H1 (cell line): ENCODE measurements around the gene CEBPB. TPM values are rescaled to one million over a fixed set of nuclear protein-coding genes. Genes with fewer than 3 reads are reported as not detected.

Source experiments
- CTCF ChIA-PET: fragments of 300-600 bp; sonication (Branson Sonifier 250); formaldehyde crosslinking; loops from one replicate; lab custom pipeline; 2021; ENCODE audit not compliant: partially characterized antibody; lab: Charles Lee
- POLR2A ChIA-PET: fragments of 300-600 bp; sonication (Branson Sonifier 250); formaldehyde crosslinking; loops from one replicate; lab custom pipeline; 2021; ENCODE audit warnings: inconsistent platforms; ENCODE audit not compliant: partially characterized antibody; lab: Charles Lee
- DNase-seq, 2 experiments: peaks; one replicate each; pipeline versions ENCODE4 v3.0.0 to v3.0.0-alpha.2; 2010 to 2022; ENCODE audit warnings: low spot score in 2 of 2, low read depth in 1 of 2, mixed read lengths in 1 of 2
- FAIRE-seq: peaks from 2 replicates; lab custom pipeline; 2011; peaks lifted over from hg19 to GRCh38; lab: Jason Lieb, UNC
- H2AFZ ChIP-seq: 2 replicates; pipeline ENCODE4 v1.8.1; 2012; ENCODE audit warnings: low read length, inconsistent platforms
- H2AK5ac ChIP-seq: 2 replicates; pipeline ENCODE4 v1.6.1; 2013; ENCODE audit warnings: low read depth, low read length
- H2BK120ac ChIP-seq: replicated peaks from 2 replicates; pipeline ENCODE3; 2013; ENCODE audit warnings: low read depth, low read length, inconsistent platforms
- H2BK12ac ChIP-seq: 2 replicates; pipeline ENCODE4 v1.6.1; 2013; ENCODE audit warnings: low read depth, low read length
- H2BK15ac ChIP-seq: 2 replicates; pipeline ENCODE4 v1.6.1; 2013; ENCODE audit warnings: low read length
- H2BK20ac ChIP-seq: 2 replicates; pipeline ENCODE4 v1.6.1; 2013; ENCODE audit warnings: low read length
- H2BK5ac ChIP-seq: 2 replicates; pipeline ENCODE4 v1.6.1; 2013; ENCODE audit warnings: low read depth, low read length
- H3K14ac ChIP-seq: 2 replicates; pipeline ENCODE4 v1.6.1; 2013; ENCODE audit warnings: inconsistent platforms; ENCODE audit not compliant: insufficient read length
- H3K18ac ChIP-seq: 2 replicates; pipeline ENCODE4 v1.6.1; 2013; ENCODE audit warnings: low read length; ENCODE audit errors: extremely low read depth
- H3K23ac ChIP-seq: 2 replicates; pipeline ENCODE4 v1.6.1; 2013; ENCODE audit warnings: inconsistent platforms; ENCODE audit not compliant: insufficient read length
- H3K23me2 ChIP-seq: 2 replicates; pipeline ENCODE4 v1.6.1; 2013; ENCODE audit warnings: low read depth, low read length
- H3K27ac ChIP-seq: 2 replicates; pipeline ENCODE4 v1.6.1; 2011; ENCODE audit warnings: low read depth, low read length, inconsistent platforms
- H3K27me3 ChIP-seq, 4 experiments: replicated peaks in 1 of 4; 1 replicate in 1 of 4; 2 replicates in 3 of 4; pipeline versions ENCODE4 v1.6.1 to v1.8.1; 2011 to 2013; ENCODE audit warnings: low read length in 3 of 4, mild to moderate bottlenecking in 3 of 4, inconsistent platforms in 2 of 4, mixed read lengths in 2 of 4, moderate library complexity in 1 of 4; ENCODE audit not compliant: control insufficient read depth in 3 of 4, insufficient read depth in 3 of 4; ENCODE audit errors: extremely low read depth in 1 of 4
- H3K36me3 ChIP-seq, 4 experiments: 2 replicates each; pipeline versions ENCODE4 v1.6.1 to v1.8.1; 2011 to 2013; ENCODE audit warnings: mild to moderate bottlenecking in 4 of 4, low read length in 3 of 4, moderate library complexity in 2 of 4, control low read depth in 1 of 4, inconsistent platforms in 1 of 4; ENCODE audit not compliant: insufficient read depth in 4 of 4, control insufficient read depth in 2 of 4
- H3K4ac ChIP-seq: replicated peaks from 2 replicates; pipeline ENCODE3; 2013; ENCODE audit warnings: low read length, low read depth, mixed read lengths, inconsistent platforms; ENCODE audit not compliant: insufficient read length
- H3K4me1 ChIP-seq, 4 experiments: replicated peaks in 1 of 4; 1 replicate in 1 of 4; 2 replicates in 3 of 4; pipeline versions ENCODE4 v1.6.1 to v1.8.1; 2011 to 2013; ENCODE audit warnings: low read length in 3 of 4, inconsistent platforms in 2 of 4, mixed read lengths in 1 of 4; ENCODE audit not compliant: insufficient read depth in 4 of 4, control insufficient read depth in 3 of 4
- H3K4me2 ChIP-seq, 2 experiments: 2 replicates each; pipeline versions ENCODE4 v1.6.1 to v1.8.1; 2011 to 2013; ENCODE audit warnings: low read depth in 2 of 2, low read length in 2 of 2, control low read depth in 1 of 2, inconsistent platforms in 1 of 2, mild to moderate bottlenecking in 1 of 2; ENCODE audit not compliant: insufficient read depth in 1 of 2
- H3K4me3 ChIP-seq, 4 experiments: fragments of 200-600, 300-600 bp in 1 of 4; sonication (generic), shearing (Covaris generic), sonication (Bioruptor Twin) in 1 of 4; 2 replicates each; pipeline versions ENCODE4 v1.5.1 to v1.8.1; 2011 to 2016; ENCODE audit warnings: low read length in 4 of 4, low read depth in 3 of 4, control low read depth in 2 of 4, inconsistent platforms in 2 of 4, mild to moderate bottlenecking in 2 of 4, mixed read lengths in 1 of 4, moderate library complexity in 1 of 4; ENCODE audit not compliant: insufficient read depth in 2 of 4; ENCODE audit errors: extremely low read depth in 1 of 4
- H3K56ac ChIP-seq: replicated peaks from 2 replicates; pipeline ENCODE3; 2013; ENCODE audit warnings: low read depth, mild to moderate bottlenecking, mixed read lengths, low read length, inconsistent platforms; ENCODE audit not compliant: insufficient read length
- H3K79me1 ChIP-seq: 2 replicates; pipeline ENCODE4 v1.6.1; 2013; ENCODE audit warnings: low read depth, low read length, control low read depth
- H3K79me2 ChIP-seq, 2 experiments: 2 replicates each; pipeline versions ENCODE4 v1.6.1 to v1.8.1; 2012 to 2013; ENCODE audit warnings: low read length in 2 of 2, mild to moderate bottlenecking in 2 of 2, inconsistent platforms in 1 of 2; ENCODE audit not compliant: insufficient read depth in 2 of 2, control insufficient read depth in 1 of 2
- H3K9ac ChIP-seq, 4 experiments: replicated peaks in 1 of 4; 1 replicate in 1 of 4; 2 replicates in 3 of 4; pipeline versions ENCODE4 v1.6.1 to v1.8.1; 2011 to 2013; ENCODE audit warnings: low read depth in 3 of 4, low read length in 3 of 4, control low read depth in 2 of 4, mild to moderate bottlenecking in 2 of 4, moderate library complexity in 2 of 4, inconsistent platforms in 1 of 4; ENCODE audit errors: extremely low read depth in 1 of 4
- H3K9me3 ChIP-seq, 2 experiments: 2 replicates each; pipeline versions ENCODE4 v1.6.1 to v1.8.1; 2012 to 2013; ENCODE audit warnings: mild to moderate bottlenecking in 2 of 2, moderate library complexity in 2 of 2, control low read depth in 1 of 2, inconsistent platforms in 1 of 2, low read depth in 1 of 2, low read length in 1 of 2, mixed read lengths in 1 of 2; ENCODE audit not compliant: insufficient read depth in 2 of 2
- H4K20me1 ChIP-seq, 2 experiments: replicated peaks in 1 of 2; 2 replicates each; pipeline versions ENCODE3 to v1.8.1; 2011 to 2013; ENCODE audit warnings: inconsistent platforms in 2 of 2, low read length in 2 of 2, mild to moderate bottlenecking in 1 of 2; ENCODE audit not compliant: insufficient read depth in 2 of 2, control insufficient read depth in 1 of 2
- H4K5ac ChIP-seq: 2 replicates; pipeline ENCODE4 v1.6.1; 2013; ENCODE audit warnings: low read length, low read depth, mixed read lengths, inconsistent platforms; ENCODE audit not compliant: insufficient read length
- H4K8ac ChIP-seq: 2 replicates; pipeline ENCODE4 v1.8.0; 2013; ENCODE audit warnings: mild to moderate bottlenecking, moderate library complexity, low read length, inconsistent platforms; ENCODE audit not compliant: insufficient read depth; ENCODE audit errors: extremely low read depth
- H4K91ac ChIP-seq: replicated peaks from 2 replicates; pipeline ENCODE3; 2013; ENCODE audit warnings: low read length, mixed read lengths, inconsistent platforms; ENCODE audit not compliant: insufficient read length
- BRCA1 ChIP-seq: IDR thresholded peaks from 2 replicates; pipeline ENCODE4 v1.6.1; 2012; ENCODE audit warnings: low read depth, low read length, improper control_type of control experiment
- CHD1 ChIP-seq: IDR thresholded peaks from 2 replicates; pipeline ENCODE4 v1.6.1; 2012; ENCODE audit warnings: low read depth, low read length, improper control_type of control experiment
- GABPA ChIP-seq: IDR thresholded peaks from 2 replicates; pipeline ENCODE4 v1.6.1; 2011; ENCODE audit warnings: mild to moderate bottlenecking, low read length, moderate library complexity, borderline replicate concordance; ENCODE audit not compliant: insufficient read depth
- HDAC6 ChIP-seq: IDR thresholded peaks from one replicate; pipeline ENCODE4 v1.7.1; 2012; ENCODE audit warnings: low read depth, mild to moderate bottlenecking, inconsistent platforms, low read length, moderate library complexity
- KDM4A ChIP-seq: IDR thresholded peaks from one replicate; pipeline ENCODE4 v1.7.1; 2012; ENCODE audit warnings: low read depth, mild to moderate bottlenecking, moderate library complexity, low read length, inconsistent platforms; ENCODE audit not compliant: severe bottlenecking
- POLR2AphosphoS5 ChIP-seq: IDR thresholded peaks from 2 replicates; pipeline ENCODE4 v1.6.1; 2011; ENCODE audit warnings: low read depth, low read length
- SAP30 ChIP-seq: fragments of 300-600 bp; sonication (generic); IDR thresholded peaks from 2 replicates; pipeline ENCODE4 v1.7.1; 2012; ENCODE audit warnings: low read length, moderate library complexity, mild to moderate bottlenecking, inconsistent platforms; ENCODE audit not compliant: insufficient read depth, insufficient replicate concordance
- SP4 ChIP-seq: IDR thresholded peaks from 2 replicates; pipeline ENCODE4 v1.6.1; 2012; ENCODE audit warnings: low read length, inconsistent platforms
- TCF12 ChIP-seq: IDR thresholded peaks from 2 replicates; pipeline ENCODE4 v1.6.1; 2011; ENCODE audit warnings: low read depth, mild to moderate bottlenecking, low read length
- TEAD4 ChIP-seq: IDR thresholded peaks from 2 replicates; pipeline ENCODE4 v1.6.1; 2012; ENCODE audit warnings: low read depth, low read length, inconsistent platforms, mixed read lengths
- WGBS, 2 experiments: shearing (Covaris generic) in 1 of 2; methylation state at CpG; one replicate each; pipeline versions ENCODE4 v1.1.6 to v1.1.7; 2013 to 2015; ENCODE audit warnings: low lambda C conversion rate in 2 of 2, mixed read lengths in 2 of 2, inconsistent platforms in 1 of 2, low coverage in 1 of 2, missing lambda C conversion rate in 1 of 2; ENCODE audit not compliant: insufficient replicate concordance in 2 of 2, insufficient coverage in 1 of 2, insufficient read length in 1 of 2; ENCODE audit errors: extremely low coverage in 1 of 2, missing lambda C conversion rate in 1 of 2; 5-methylcytosine and 5-hydroxymethylcytosine counted together
- polyA plus RNA-seq, 7 experiments: library from polyadenylated mRNA; depleted of rRNA in 3 of 7; stranded (reverse) in 5 of 7; unstranded in 2 of 7; fragments of >200 nt in 5 of 7; fragments of 200-250 nt in 2 of 7; gene quantifications; 1 replicate in 5 of 7; 2 replicates in 1 of 7; 4 replicates in 1 of 7; pipeline versions ENCODE4 v1.2.1 to v1.2.3, GENCODE V29; 2011 to 2013; ENCODE audit warnings: missing spikeins in 2 of 7, mixed read lengths in 2 of 7
- total RNA-seq: library from RNA; stranded (reverse); fragmentation: NEBNext Ultra II Directional; extraction: Animal tissue kit (Norgen Biotek cat#: 25700); gene quantifications from 2 replicates; pipeline ENCODE4 v1.2.1, GENCODE V29; 2021
- TF ChIP-seq, protein P1 (sequence below), 3 experiments: IDR thresholded peaks; 1 replicate in 2 of 3; 2 replicates in 1 of 3; pipeline versions ENCODE4 v1.5.1 to v1.6.1; 2011; ENCODE audit warnings: low read length in 3 of 3, mild to moderate bottlenecking in 3 of 3, inconsistent platforms in 2 of 3, low read depth in 1 of 3, moderate library complexity in 1 of 3; ENCODE audit not compliant: insufficient read depth in 1 of 3; ENCODE audit errors: control extremely low read depth in 1 of 3

The CEBPB gene
- total and polyA plus RNA-seq, 2 of the 8 experiments (the other 6 are each of a cell fraction or from before 2014, with no cell fraction given), result 7.1 to 24.1 TPM

DNA sequence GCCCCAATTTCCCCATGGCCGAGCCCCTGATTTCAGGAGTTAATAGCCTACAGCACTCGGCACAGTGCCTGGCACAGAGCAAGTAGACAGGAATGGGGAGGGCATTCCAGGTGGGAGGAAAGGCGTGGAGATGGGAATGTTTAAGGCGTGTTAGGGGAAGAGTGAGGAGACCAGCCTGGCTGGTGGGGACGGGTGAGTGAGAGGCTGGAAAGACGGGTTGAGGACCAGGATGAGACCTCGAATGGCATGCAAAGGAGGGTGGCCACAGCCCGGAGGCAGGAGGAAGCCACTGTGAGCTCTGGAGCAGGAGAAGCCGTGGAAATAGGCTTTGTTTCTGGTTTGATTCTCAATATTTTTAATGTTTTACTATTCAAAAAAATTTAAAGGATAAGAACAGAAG lies 49.5 kb downstream of the CEBPB start:
- H3K14ac ChIP-seq, result no peak overlapping the region
- H4K20me1 ChIP-seq, result no peaks in the 10 kb centered on the region
- H3K4me2 ChIP-seq, result no peak overlapping the region
- H2AK5ac ChIP-seq, result no peak overlapping the region
- DNase-seq, result no peak
- H3K23ac ChIP-seq, result no peak overlapping the region
- no peaks in the 10 kb centered on the region; the same call in 1 of the 2 replicates for H3K23me2 ChIP-seq
- H2BK5ac ChIP-seq, result no peak overlapping the region
- no peaks in the 10 kb centered on the region for H3K9me3 ChIP-seq
- H3K4ac ChIP-seq, result no peak overlapping the region
- no peak overlapping the region for H4K8ac ChIP-seq
- H2AFZ ChIP-seq, result no peak overlapping the region
- H3K27me3 ChIP-seq, result no peaks in the 10 kb centered on the region; a peak in 1 of 7 replicates
- H3K36me3 ChIP-seq, result no peaks in the 10 kb centered on the region
- no peak overlapping the region for H3K4me3 ChIP-seq
- no peak overlapping the region for H3K56ac ChIP-seq
- no peak overlapping the region for H2BK20ac ChIP-seq
- H3K18ac ChIP-seq, result no peak overlapping the region
- WGBS, 2 experiments, result 85 to 100% methylated on average over 1 to 9 of the region's 9 CpGs
- no peak overlapping the region for H4K5ac ChIP-seq
- 0 out of 7 replicates have a peak, but pooled peaks cover 0 to 2% (median 0%) of the 10 kb centered on the region in 4 experiments for H3K4me1 ChIP-seq
- ChIA-PET POLR2A (interaction anchor here (1.2 kb wide), 1 partner anchor 48 kb away, joined by 4 read pairs; no protein-coding TSS in a partner anchor), CTCF (interaction anchor here (0.9 to 1.9 kb wide), 4 partner anchors 10 to 26 kb away, joined by 3 to 4 read pairs (median 4); no protein-coding TSS in a partner anchor)
- no peak overlapping the region for H3K9ac ChIP-seq
- no peak overlapping the region for H2BK15ac ChIP-seq
- H4K91ac ChIP-seq, result no peak overlapping the region
- H3K79me1 ChIP-seq, result no peaks in the 10 kb centered on the region
- H2BK12ac ChIP-seq, result no peak overlapping the region
- no peak for FAIRE-seq
- no peak overlapping the region for H3K27ac ChIP-seq
- H3K79me2 ChIP-seq, result no peaks in the 10 kb centered on the region
- no peak overlapping the region for H2BK120ac ChIP-seq
- TF ChIP-seq BRCA1 (no peak), CHD1 (no peak), SAP30 (no peak), TCF12 (no peak), GABPA (no peak), KDM4A (no peak), SP4 (no peak), TEAD4 (no peak), POLR2AphosphoS5 (no peak), HDAC6 (no peak)
- TF ChIP-seq, protein P1, sequence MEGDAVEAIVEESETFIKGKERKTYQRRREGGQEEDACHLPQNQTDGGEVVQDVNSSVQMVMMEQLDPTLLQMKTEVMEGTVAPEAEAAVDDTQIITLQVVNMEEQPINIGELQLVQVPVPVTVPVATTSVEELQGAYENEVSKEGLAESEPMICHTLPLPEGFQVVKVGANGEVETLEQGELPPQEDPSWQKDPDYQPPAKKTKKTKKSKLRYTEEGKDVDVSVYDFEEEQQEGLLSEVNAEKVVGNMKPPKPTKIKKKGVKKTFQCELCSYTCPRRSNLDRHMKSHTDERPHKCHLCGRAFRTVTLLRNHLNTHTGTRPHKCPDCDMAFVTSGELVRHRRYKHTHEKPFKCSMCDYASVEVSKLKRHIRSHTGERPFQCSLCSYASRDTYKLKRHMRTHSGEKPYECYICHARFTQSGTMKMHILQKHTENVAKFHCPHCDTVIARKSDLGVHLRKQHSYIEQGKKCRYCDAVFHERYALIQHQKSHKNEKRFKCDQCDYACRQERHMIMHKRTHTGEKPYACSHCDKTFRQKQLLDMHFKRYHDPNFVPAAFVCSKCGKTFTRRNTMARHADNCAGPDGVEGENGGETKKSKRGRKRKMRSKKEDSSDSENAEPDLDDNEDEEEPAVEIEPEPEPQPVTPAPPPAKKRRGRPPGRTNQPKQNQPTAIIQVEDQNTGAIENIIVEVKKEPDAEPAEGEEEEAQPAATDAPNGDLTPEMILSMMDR (IDR thresholded peaks at IDR 0.05; ENCODE audit: control extremely low read depth in 1 of 3, insufficient read depth in 1 of 3, low read depth in 1 of 3, low read length in 3 of 3), result no peak
